ENCODE results near the gene NDUFB11. TPM values are rescaled to one million over a fixed set of nuclear protein-coding genes. Genes with fewer than 3 reads are reported as not detected.
A peak's percentile ranks its signal among the peaks of the same experiment; 100 is the strongest.

NDUFB11 gene
- total and polyA plus RNA-seq, 12 donors = 149 to 217 (median 172) TPM

- TF ChIP-seq, protein P1, sequence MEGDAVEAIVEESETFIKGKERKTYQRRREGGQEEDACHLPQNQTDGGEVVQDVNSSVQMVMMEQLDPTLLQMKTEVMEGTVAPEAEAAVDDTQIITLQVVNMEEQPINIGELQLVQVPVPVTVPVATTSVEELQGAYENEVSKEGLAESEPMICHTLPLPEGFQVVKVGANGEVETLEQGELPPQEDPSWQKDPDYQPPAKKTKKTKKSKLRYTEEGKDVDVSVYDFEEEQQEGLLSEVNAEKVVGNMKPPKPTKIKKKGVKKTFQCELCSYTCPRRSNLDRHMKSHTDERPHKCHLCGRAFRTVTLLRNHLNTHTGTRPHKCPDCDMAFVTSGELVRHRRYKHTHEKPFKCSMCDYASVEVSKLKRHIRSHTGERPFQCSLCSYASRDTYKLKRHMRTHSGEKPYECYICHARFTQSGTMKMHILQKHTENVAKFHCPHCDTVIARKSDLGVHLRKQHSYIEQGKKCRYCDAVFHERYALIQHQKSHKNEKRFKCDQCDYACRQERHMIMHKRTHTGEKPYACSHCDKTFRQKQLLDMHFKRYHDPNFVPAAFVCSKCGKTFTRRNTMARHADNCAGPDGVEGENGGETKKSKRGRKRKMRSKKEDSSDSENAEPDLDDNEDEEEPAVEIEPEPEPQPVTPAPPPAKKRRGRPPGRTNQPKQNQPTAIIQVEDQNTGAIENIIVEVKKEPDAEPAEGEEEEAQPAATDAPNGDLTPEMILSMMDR (IDR thresholded peaks at IDR 0.05) = no peak
- Histone ChIP-seq H3K9me3 (no peaks in the 10 kb centered on the region), H3K27ac (peak overlapping the region in 4 of 10 donors; percentile 54 to 70 (median 59)), H3K27me3 (peaks cover 0 to 47% (median 0%) of the 10 kb centered on the region in 7 donors), H3K4me3 (peak overlapping the region; percentile 41 to 66 (median 60)), H3K4me1 (peaks cover 0 to 48% (median 23%) of the 10 kb centered on the region in 9 donors), H3K36me3 (peaks cover 0 to 12% (median 0%) of the 10 kb centered on the region in 9 donors)
- intact Hi-C loops (cut with DNase I) = loop anchor here (5.0 to 10.0 kb wide), 5 partner anchors 171 to 463 kb away; partner anchors contain the start of genes ELK1 (in 1 of the 10) and UXT (in 1 of the 10)
- 14 to 21% methylated on average over 26 of the region's 26 CpGs for WGBS, 2 donors
- ATAC-seq = peak in 1 of 8 donors; percentile 10
- DNase-seq = no peak
Measured at GRCh38 chrX:47191331-47191730, 46.8 kb upstream of the NDUFB11 start.

DNA sequence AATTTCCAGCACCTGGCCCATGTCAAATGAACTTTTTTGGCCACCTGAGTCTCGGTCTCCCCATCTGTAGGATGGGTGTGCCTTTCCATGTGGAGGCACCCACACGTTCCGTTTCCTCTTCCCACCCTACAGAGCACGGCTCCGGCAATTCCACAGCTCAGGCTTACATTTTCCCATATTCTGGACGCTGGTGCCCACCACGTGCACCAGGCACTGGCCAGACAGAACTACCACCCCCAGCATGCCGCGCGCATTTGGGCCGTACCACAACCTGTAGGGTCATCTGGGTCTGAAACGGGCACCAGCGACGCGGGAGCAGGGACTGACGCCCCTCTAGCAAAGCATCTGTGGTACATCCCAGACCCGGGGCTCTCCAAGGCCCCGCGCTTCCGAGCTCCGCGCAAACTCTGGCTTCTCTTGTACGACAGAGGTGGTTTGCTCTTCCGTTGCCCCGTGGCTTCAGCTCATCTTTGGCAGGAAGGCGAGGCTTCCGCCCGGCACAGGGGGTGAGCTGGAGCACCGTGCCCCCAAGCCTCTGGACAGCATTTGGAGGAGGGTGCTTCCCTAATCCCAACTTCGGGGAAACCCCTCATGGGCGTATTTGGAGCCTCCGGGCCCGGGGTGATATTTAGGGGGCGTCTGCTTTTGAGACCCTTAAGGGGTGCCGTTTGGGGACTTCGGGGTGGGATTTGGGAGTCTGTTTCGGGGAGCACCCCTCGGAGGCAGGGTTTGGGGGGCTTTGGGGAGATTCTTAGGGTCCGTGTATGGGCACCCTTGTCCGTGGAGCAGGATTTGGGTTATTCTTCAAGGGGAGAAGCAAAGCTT is 46.2 kb upstream of the NDUFB11 start:
- peak; percentile 77 to 93 (median 86) for ATAC-seq

DNA sequence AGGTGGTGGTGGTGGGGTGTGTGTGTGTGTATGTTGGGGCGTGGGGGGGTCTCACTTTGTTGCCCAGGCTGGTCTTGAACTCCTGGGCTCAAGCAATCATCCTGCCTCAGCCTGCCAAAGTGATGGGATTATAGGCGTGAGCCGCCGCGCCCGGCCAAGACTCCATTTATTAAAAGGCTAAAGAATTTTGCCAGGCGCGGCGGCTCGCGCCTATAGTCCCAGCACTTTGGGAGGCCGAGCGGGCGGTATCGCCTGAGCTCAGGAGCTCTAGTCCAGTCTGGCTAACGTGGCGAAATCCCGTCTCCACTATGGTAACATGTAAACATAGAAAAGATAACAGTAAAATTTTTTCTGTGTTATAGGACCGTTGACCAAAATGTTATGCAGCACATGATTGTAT is 45.4 kb upstream of the NDUFB11 start:
- H3K4me1 ChIP-seq = peaks cover 0 to 34% (median 10%) of the 10 kb centered on the region in 9 donors
- no peak overlapping the region for H3K4me3 ChIP-seq
- no peak for ATAC-seq
- peaks cover 0 to 24% (median 0%) of the 10 kb centered on the region in 9 donors for H3K36me3 ChIP-seq
- DNase-seq = no peak
- peaks cover 0 to 59% (median 0%) of the 10 kb centered on the region in 7 donors for H3K27me3 ChIP-seq
- H3K9me3 ChIP-seq = no peaks in the 10 kb centered on the region
- TF ChIP-seq, protein P1 (IDR thresholded peaks at IDR 0.05) = no peak
- WGBS, 2 donors = 65% methylated on average over 19 of the region's 19 CpGs
- H3K27ac ChIP-seq = no peak overlapping the region
- intact Hi-C loops (cut with DNase I) = loop anchor here (1.0 to 10.0 kb wide), 7 partner anchors 172 to 1467 kb away; partner anchors contain the start of genes ELK1 (in 1 of the 10) and UXT (in 1 of the 10)

More for the DNA sequence above, 46.2 kb upstream of the NDUFB11 start:
- Histone ChIP-seq H3K4me1 (peaks cover 0 to 42% (median 17%) of the 10 kb centered on the region in 9 donors), H3K27me3 (peaks cover 0 to 53% (median 0%) of the 10 kb centered on the region in 7 donors), H3K4me3 (peak overlapping the region; percentile 41 to 66 (median 60)), H3K9me3 (no peaks in the 10 kb centered on the region), H3K36me3 (peaks cover 0 to 16% (median 0%) of the 10 kb centered on the region in 9 donors), H3K27ac (peak overlapping the region in 7 of 10 donors; percentile 39 to 70 (median 58))
- peak; percentile 84 to 85 for DNase-seq
- TF ChIP-seq, protein P1 (IDR thresholded peaks at IDR 0.05) = no peak
- intact Hi-C loops (cut with DNase I) = loop anchor here (1.0 to 10.0 kb wide), 6 partner anchors 172 to 464 kb away; partner anchors contain the start of genes ELK1 (in 1 of the 10) and UXT (in 1 of the 10)
- WGBS, 2 donors = 2 to 3% methylated on average over 37 to 40 of the region's 40 CpGs

GRCh38 chrX:47187106-47187677 is 42.7 kb upstream of the NDUFB11 start:
- Histone ChIP-seq H3K4me3 (no peak overlapping the region), H3K27ac (no peak overlapping the region), H3K9me3 (no peaks in the 10 kb centered on the region), H3K36me3 (peaks cover 0 to 48% (median 0%) of the 10 kb centered on the region in 9 donors), H3K4me1 (peaks cover 0 to 17% (median 0%) of the 10 kb centered on the region in 9 donors), H3K27me3 (peaks cover 0 to 69% (median 0%) of the 10 kb centered on the region in 7 donors)
- DNase-seq = no peak
- WGBS, 2 donors = 76 to 79% methylated on average over 4 of the region's 4 CpGs
- TF ChIP-seq, protein P1 (IDR thresholded peaks at IDR 0.05) = no peak
- intact Hi-C loops (cut with DNase I) = loop anchor here in 1 of 10 donors (5.0 kb wide), 1 partner anchor 1470 kb away; no protein-coding TSS in a partner anchor
- no peak for ATAC-seq

Measured in heart right ventricle (tissue), 16 donors.